ENCODE results near the gene MAGI2. TPM values are rescaled to one million over a fixed set of nuclear protein-coding genes. Genes with fewer than 3 reads are reported as not detected.

MAGI2 gene
- total RNA-seq, 1 donor from 2014 or later: 2.5 TPM

DNA sequence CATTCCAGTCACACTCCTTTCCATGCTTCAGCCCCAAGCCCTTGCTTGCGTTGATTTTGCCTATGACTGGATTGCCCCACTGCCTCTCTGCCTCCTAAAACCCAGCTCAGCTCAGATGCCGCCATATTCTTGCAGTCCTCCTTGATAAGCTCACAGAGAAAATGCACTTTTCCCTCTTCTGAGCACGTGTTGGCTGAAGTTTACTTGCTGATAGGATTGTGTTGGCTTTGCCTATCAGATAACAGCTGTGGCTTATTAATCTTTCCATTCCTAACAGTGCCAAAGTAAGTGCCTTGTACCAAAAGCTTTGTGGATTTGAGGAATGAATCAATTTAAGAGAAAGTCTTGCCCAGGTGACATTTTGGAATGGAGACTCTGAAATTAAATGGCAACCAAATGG is 1405.7 kb downstream of the MAGI2 start:
- H3K27me3 ChIP-seq (ENCODE audit: control insufficient read depth, insufficient read depth, low read length): no peaks in the 10 kb centered on the region

GRCh38 chr7:78043159-78043558 is 1410.3 kb downstream of the MAGI2 start:
- H3K4me3 ChIP-seq (ENCODE audit: low read depth, low read length): no peak overlapping the region
- TF ChIP-seq CTCF (IDR thresholded peaks at IDR 0.05; ENCODE audit: insufficient read depth, low read length, poor library complexity, severe bottlenecking): no peak

More for the DNA sequence above, 1405.7 kb downstream of the MAGI2 start:
- H3K36me3 ChIP-seq (ENCODE audit: control insufficient read depth, insufficient read depth, low read length): no peaks in the 10 kb centered on the region
- DNase-seq (ENCODE audit: low read depth): no peak
- H3K4me3 ChIP-seq (ENCODE audit: low read depth, low read length): no peak overlapping the region
- no peak for TF ChIP-seq CTCF (IDR thresholded peaks at IDR 0.05; ENCODE audit: insufficient read depth, low read length, poor library complexity, severe bottlenecking)

GRCh38 chr7:78041423-78041822 is 1412.0 kb downstream of the MAGI2 start:
- Histone ChIP-seq H3K4me3 (ENCODE audit: low read depth, low read length) (no peak overlapping the region), H3K36me3 (ENCODE audit: control insufficient read depth, insufficient read depth, low read length) (no peaks in the 10 kb centered on the region), H3K27me3 (ENCODE audit: control insufficient read depth, insufficient read depth, low read length) (no peaks in the 10 kb centered on the region)
- no peak for DNase-seq (ENCODE audit: low read depth)
- TF ChIP-seq CTCF (IDR thresholded peaks at IDR 0.05; ENCODE audit: insufficient read depth, low read length, poor library complexity, severe bottlenecking): no peak

More at GRCh38 chr7:78043159-78043558, 1410.3 kb downstream of the MAGI2 start:
- Histone ChIP-seq H3K36me3 (ENCODE audit: control insufficient read depth, insufficient read depth, low read length) (no peaks in the 10 kb centered on the region), H3K27me3 (ENCODE audit: control insufficient read depth, insufficient read depth, low read length) (no peaks in the 10 kb centered on the region)
- DNase-seq (ENCODE audit: low read depth): no peak

- no peak for DNase-seq (ENCODE audit: low read depth)
- H3K27me3 ChIP-seq (ENCODE audit: control insufficient read depth, insufficient read depth, low read length): no peaks in the 10 kb centered on the region
- no peaks in the 10 kb centered on the region for H3K36me3 ChIP-seq (ENCODE audit: control insufficient read depth, insufficient read depth, low read length)
- no peak overlapping the region for H3K4me3 ChIP-seq (ENCODE audit: low read depth, low read length)
- peak; percentile 27 for TF ChIP-seq CTCF (IDR thresholded peaks at IDR 0.05; ENCODE audit: insufficient read depth, low read length, poor library complexity, severe bottlenecking)
These were observed 1413.4 kb downstream of the MAGI2 start for GRCh38 chr7:78039790-78040776.

- H3K27me3 ChIP-seq (ENCODE audit: control insufficient read depth, insufficient read depth, low read length): no peaks in the 10 kb centered on the region
- no peak for TF ChIP-seq CTCF (IDR thresholded peaks at IDR 0.05; ENCODE audit: insufficient read depth, low read length, poor library complexity, severe bottlenecking)
- no peaks in the 10 kb centered on the region for H3K36me3 ChIP-seq (ENCODE audit: control insufficient read depth, insufficient read depth, low read length)
- no peak for DNase-seq (ENCODE audit: low read depth)
- no peak overlapping the region for H3K4me3 ChIP-seq (ENCODE audit: low read depth, low read length)
These were observed 1414.9 kb downstream of the MAGI2 start for GRCh38 chr7:78038465-78039080.

Measured in kidney epithelial cell (primary cell).